Measurements from ENCODE around the gene VWA2. TPM values are rescaled to one million over a fixed set of nuclear protein-coding genes. Genes with fewer than 3 reads are reported as not detected.

The VWA2 gene
- 0.22 and 0.25 TPM in 2 replicates for total RNA-seq (2012; rRNA removed)

- Histone ChIP-seq H3K9ac (ENCODE audit: low read depth, low read length) (no peak within 1 kb of the TSS), H3K4me1 (ENCODE audit: control insufficient read depth, insufficient read depth, low read length) (no peaks in the 10 kb centered on the region), H3K27me3 (ENCODE audit: control insufficient read depth, insufficient read depth, low read length) (peaks cover 77% of the 10 kb centered on the region), H3K36me3 (ENCODE audit: insufficient read depth, low read length) (no peaks in the 10 kb centered on the region), H3K4me3 (ENCODE audit: low read length) (no peak within 1 kb of the TSS), H3K9me3 (replicated peaks; ENCODE audit: low read length) (no peaks in the 10 kb centered on the region), H3K4me2 (ENCODE audit: low read length) (peak within 1 kb of the TSS; percentile 6)
Observed at GRCh38 chr10:114239117-114239993, at the start of gene VWA2. VWA2 (plus strand) TSS chr10:114239254; CDS start chr10:114248714, 9,460 bp downstream.

DNA sequence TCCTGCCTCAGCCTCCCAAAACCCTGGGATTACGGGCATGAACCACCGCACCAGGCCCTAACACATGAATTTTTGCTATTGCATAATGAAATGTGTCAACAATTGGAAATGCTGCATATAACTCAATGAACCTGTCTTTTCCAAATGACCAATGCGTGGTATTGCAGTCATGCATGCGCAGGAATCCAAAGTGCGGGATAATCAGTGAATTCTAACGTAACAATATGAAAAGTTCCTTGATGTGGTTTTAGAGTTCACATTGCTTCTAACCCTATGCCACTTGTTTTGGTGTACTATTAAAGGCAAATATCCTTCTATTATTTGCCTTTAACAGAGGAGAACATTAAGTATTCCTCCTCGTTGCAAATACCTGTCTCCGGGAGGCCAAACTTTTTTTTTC is 49.4 kb upstream of the VWA2 start:
- no peaks in the 10 kb centered on the region for H3K9me3 ChIP-seq (replicated peaks; ENCODE audit: low read length)
- H3K4me3 ChIP-seq (ENCODE audit: low read length) = no peak overlapping the region
- H3K36me3 ChIP-seq (ENCODE audit: insufficient read depth, low read length) = no peaks in the 10 kb centered on the region
- H3K27me3 ChIP-seq (ENCODE audit: control insufficient read depth, insufficient read depth, low read length) = peaks cover 3% of the 10 kb centered on the region
- H3K4me1 ChIP-seq (ENCODE audit: control insufficient read depth, insufficient read depth, low read length) = no peaks in the 10 kb centered on the region
- H3K4me2 ChIP-seq (ENCODE audit: low read length) = no peak overlapping the region
- H3K9ac ChIP-seq (ENCODE audit: low read depth, low read length) = no peak overlapping the region

DNA sequence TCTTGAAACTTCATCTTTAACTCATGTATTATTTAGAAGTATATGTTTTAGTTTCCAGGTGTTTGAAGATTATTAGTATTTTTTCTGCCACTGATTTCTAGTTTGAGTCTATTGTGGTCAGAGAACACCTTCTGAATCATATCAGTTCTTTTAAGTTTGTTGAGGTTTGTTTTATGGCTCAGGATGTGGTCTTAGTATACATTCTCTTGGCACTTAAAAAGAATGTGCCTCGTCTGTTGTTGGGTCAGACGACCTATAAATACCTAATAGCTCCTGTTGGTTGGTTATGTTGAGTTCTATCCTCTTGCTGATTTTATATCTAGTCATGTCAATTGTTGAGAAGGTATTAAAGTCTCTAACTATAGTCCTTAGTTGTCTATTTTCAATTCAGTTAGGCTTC is 44.0 kb upstream of the VWA2 start:
- Histone ChIP-seq H3K4me1 (ENCODE audit: control insufficient read depth, insufficient read depth, low read length) (no peaks in the 10 kb centered on the region), H3K4me2 (ENCODE audit: low read length) (no peak overlapping the region), H3K9ac (ENCODE audit: low read depth, low read length) (no peak overlapping the region), H3K9me3 (replicated peaks; ENCODE audit: low read length) (no peaks in the 10 kb centered on the region), H3K4me3 (ENCODE audit: low read length) (no peak overlapping the region), H3K36me3 (ENCODE audit: insufficient read depth, low read length) (no peaks in the 10 kb centered on the region), H3K27me3 (ENCODE audit: control insufficient read depth, insufficient read depth, low read length) (peaks cover 12% of the 10 kb centered on the region)

DNA sequence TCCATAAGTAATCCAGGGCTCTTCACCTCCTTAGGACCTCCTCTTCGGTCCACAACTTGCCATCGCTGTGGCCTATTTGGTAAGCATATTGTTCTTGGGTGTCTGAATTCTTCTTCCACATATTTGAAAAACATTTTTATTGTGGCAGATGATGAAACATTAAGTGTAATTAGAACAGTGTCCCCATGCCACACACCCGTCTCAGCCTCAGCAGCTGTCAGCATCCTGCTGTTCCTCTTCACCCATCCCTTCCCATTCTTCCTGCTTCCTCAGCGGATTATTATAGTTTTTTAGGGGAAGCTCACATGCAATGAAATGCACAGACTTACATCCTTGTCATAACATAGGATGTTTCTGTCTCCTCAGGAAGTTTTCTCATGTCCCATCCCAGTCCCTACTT is 39.8 kb upstream of the VWA2 start:
- Histone ChIP-seq H3K36me3 (ENCODE audit: insufficient read depth, low read length) (no peaks in the 10 kb centered on the region), H3K4me1 (ENCODE audit: control insufficient read depth, insufficient read depth, low read length) (no peaks in the 10 kb centered on the region), H3K27me3 (ENCODE audit: control insufficient read depth, insufficient read depth, low read length) (peaks cover 20% of the 10 kb centered on the region), H3K4me2 (ENCODE audit: low read length) (no peak overlapping the region), H3K9ac (ENCODE audit: low read depth, low read length) (no peak overlapping the region), H3K4me3 (ENCODE audit: low read length) (no peak overlapping the region), H3K9me3 (replicated peaks; ENCODE audit: low read length) (no peaks in the 10 kb centered on the region)

GRCh38 chr10:114202812-114203211 is 36.2 kb upstream of the VWA2 start:
- no peaks in the 10 kb centered on the region for H3K9me3 ChIP-seq (replicated peaks; ENCODE audit: low read length)
- H3K4me2 ChIP-seq (ENCODE audit: low read length) = no peak overlapping the region
- no peak overlapping the region for H3K9ac ChIP-seq (ENCODE audit: low read depth, low read length)
- no peaks in the 10 kb centered on the region for H3K36me3 ChIP-seq (ENCODE audit: insufficient read depth, low read length)
- H3K27me3 ChIP-seq (ENCODE audit: control insufficient read depth, insufficient read depth, low read length) = peaks cover 14% of the 10 kb centered on the region
- H3K4me3 ChIP-seq (ENCODE audit: low read length) = no peak overlapping the region
- no peaks in the 10 kb centered on the region for H3K4me1 ChIP-seq (ENCODE audit: control insufficient read depth, insufficient read depth, low read length)

DNA sequence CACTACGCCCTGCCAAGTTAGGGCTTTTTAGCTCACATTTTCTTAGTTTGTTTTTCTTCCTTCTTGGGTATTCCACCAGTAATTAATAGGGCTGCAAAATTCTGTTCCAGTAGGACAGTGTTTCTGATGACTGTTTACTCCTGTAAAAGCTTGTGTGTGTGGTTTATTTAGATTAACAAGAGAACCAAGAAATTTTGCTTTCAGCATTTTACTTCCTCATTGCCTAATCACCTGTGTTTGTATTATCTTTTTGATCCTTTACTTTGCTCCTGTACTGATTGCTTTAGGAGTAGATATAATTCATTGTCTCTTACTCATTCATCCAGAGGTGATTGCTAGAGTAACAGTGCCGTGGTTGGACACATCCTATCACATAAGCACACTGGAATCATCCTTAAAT is 32.2 kb upstream of the VWA2 start:
- Histone ChIP-seq H3K4me3 (ENCODE audit: low read length) (no peak overlapping the region), H3K4me2 (ENCODE audit: low read length) (no peak overlapping the region), H3K4me1 (ENCODE audit: control insufficient read depth, insufficient read depth, low read length) (no peaks in the 10 kb centered on the region)

DNA sequence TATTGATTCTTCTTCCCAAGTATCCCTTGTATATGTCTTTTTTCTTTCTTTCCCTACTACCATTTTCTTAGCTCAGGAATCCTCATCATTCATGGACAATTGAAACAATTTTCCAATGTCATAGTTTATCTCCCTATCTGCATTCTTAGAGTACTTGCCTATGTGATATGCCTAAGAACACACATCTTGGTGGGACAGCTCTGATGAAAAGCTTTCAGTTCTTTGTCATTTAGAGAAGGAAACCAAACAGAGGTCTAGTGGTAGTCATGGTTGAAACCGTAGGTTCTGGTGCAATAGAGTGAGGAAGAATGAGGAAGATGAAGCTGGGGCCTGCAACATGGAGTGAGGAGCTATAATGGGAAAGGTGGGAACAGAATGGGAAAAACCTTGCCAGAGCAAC is 31.7 kb upstream of the VWA2 start:
- H3K36me3 ChIP-seq (ENCODE audit: insufficient read depth, low read length) = no peaks in the 10 kb centered on the region
- no peaks in the 10 kb centered on the region for H3K9me3 ChIP-seq (replicated peaks; ENCODE audit: low read length)
- no peak overlapping the region for H3K9ac ChIP-seq (ENCODE audit: low read depth, low read length)
- H3K27me3 ChIP-seq (ENCODE audit: control insufficient read depth, insufficient read depth, low read length) = peaks cover 16% of the 10 kb centered on the region
- no peak overlapping the region for H3K4me3 ChIP-seq (ENCODE audit: low read length)
- H3K4me1 ChIP-seq (ENCODE audit: control insufficient read depth, insufficient read depth, low read length) = no peaks in the 10 kb centered on the region
- no peak overlapping the region for H3K4me2 ChIP-seq (ENCODE audit: low read length)

More for the DNA sequence above, 32.2 kb upstream of the VWA2 start:
- Histone ChIP-seq H3K9me3 (replicated peaks; ENCODE audit: low read length) (no peaks in the 10 kb centered on the region), H3K9ac (ENCODE audit: low read depth, low read length) (no peak overlapping the region), H3K27me3 (ENCODE audit: control insufficient read depth, insufficient read depth, low read length) (peaks cover 16% of the 10 kb centered on the region), H3K36me3 (ENCODE audit: insufficient read depth, low read length) (no peaks in the 10 kb centered on the region)

GRCh38 chr10:114208351-114208750 is 30.7 kb upstream of the VWA2 start:
- H3K4me2 ChIP-seq (ENCODE audit: low read length) = no peak overlapping the region
- no peaks in the 10 kb centered on the region for H3K9me3 ChIP-seq (replicated peaks; ENCODE audit: low read length)
- H3K36me3 ChIP-seq (ENCODE audit: insufficient read depth, low read length) = no peaks in the 10 kb centered on the region
- H3K4me1 ChIP-seq (ENCODE audit: control insufficient read depth, insufficient read depth, low read length) = no peaks in the 10 kb centered on the region
- H3K27me3 ChIP-seq (ENCODE audit: control insufficient read depth, insufficient read depth, low read length) = peaks cover 14% of the 10 kb centered on the region
- H3K9ac ChIP-seq (ENCODE audit: low read depth, low read length) = no peak overlapping the region
- H3K4me3 ChIP-seq (ENCODE audit: low read length) = no peak overlapping the region

- H3K4me3 ChIP-seq (ENCODE audit: low read length) = no peak overlapping the region
- H3K4me1 ChIP-seq (ENCODE audit: control insufficient read depth, insufficient read depth, low read length) = no peaks in the 10 kb centered on the region
Observed at GRCh38 chr10:114212153-114212552, 26.9 kb upstream of the VWA2 start.

DNA sequence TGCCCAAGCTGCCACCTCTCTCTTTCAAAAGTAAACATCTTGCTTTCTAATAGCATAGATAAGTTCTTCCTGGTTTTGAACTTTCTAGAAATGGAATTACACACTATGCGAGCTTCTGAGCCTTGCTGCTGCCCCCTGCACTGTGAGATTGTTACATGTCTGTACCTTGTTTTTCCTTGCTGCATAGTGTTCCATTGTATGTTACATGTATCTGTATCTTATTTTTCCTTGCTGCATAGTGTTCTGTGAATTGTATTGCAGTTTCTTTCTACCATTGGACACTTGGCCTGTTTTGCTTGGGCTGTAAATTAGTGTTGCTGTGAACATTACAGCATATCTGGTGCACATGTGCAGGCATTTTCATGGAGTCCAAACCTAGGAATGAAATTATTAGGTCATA is 24.0 kb upstream of the VWA2 start:
- H3K36me3 ChIP-seq (ENCODE audit: insufficient read depth, low read length) = no peaks in the 10 kb centered on the region
- no peaks in the 10 kb centered on the region for H3K9me3 ChIP-seq (replicated peaks; ENCODE audit: low read length)
- no peaks in the 10 kb centered on the region for H3K4me1 ChIP-seq (ENCODE audit: control insufficient read depth, insufficient read depth, low read length)
- no peak overlapping the region for H3K9ac ChIP-seq (ENCODE audit: low read depth, low read length)
- peaks cover 23% of the 10 kb centered on the region for H3K27me3 ChIP-seq (ENCODE audit: control insufficient read depth, insufficient read depth, low read length)
- no peak overlapping the region for H3K4me3 ChIP-seq (ENCODE audit: low read length)
- no peak overlapping the region for H3K4me2 ChIP-seq (ENCODE audit: low read length)

More at GRCh38 chr10:114212153-114212552, 26.9 kb upstream of the VWA2 start:
- no peak overlapping the region for H3K9ac ChIP-seq (ENCODE audit: low read depth, low read length)
- no peaks in the 10 kb centered on the region for H3K9me3 ChIP-seq (replicated peaks; ENCODE audit: low read length)
- no peaks in the 10 kb centered on the region for H3K36me3 ChIP-seq (ENCODE audit: insufficient read depth, low read length)
- no peak overlapping the region for H3K4me2 ChIP-seq (ENCODE audit: low read length)
- H3K27me3 ChIP-seq (ENCODE audit: control insufficient read depth, insufficient read depth, low read length) = peaks cover 16% of the 10 kb centered on the region

DNA sequence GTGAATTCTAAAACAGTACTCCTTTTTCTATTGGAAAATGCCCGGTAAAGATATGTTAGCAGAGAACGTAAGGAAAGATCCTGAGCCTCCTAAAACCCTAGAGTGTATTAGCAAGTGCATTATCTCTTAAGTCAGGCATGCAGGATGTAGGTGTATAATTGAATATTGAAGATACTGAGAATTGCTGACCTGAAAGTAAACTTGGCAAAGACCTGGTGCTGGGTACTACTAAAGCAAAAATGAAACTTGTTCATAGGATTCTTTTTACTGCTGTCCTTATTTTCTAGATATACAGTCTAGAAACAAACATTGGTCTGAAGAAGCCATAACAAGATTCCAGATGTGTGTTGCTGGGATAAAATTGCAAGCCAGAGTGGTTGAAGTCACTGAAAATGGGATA is 18.8 kb upstream of the VWA2 start:
- peaks cover 54% of the 10 kb centered on the region for H3K27me3 ChIP-seq (ENCODE audit: control insufficient read depth, insufficient read depth, low read length)
- no peak overlapping the region for H3K9ac ChIP-seq (ENCODE audit: low read depth, low read length)
- H3K4me3 ChIP-seq (ENCODE audit: low read length) = no peak overlapping the region
- no peaks in the 10 kb centered on the region for H3K36me3 ChIP-seq (ENCODE audit: insufficient read depth, low read length)
- H3K4me2 ChIP-seq (ENCODE audit: low read length) = no peak overlapping the region
- no peaks in the 10 kb centered on the region for H3K4me1 ChIP-seq (ENCODE audit: control insufficient read depth, insufficient read depth, low read length)
- H3K9me3 ChIP-seq (replicated peaks; ENCODE audit: low read length) = no peaks in the 10 kb centered on the region

- Histone ChIP-seq H3K4me1 (ENCODE audit: control insufficient read depth, insufficient read depth, low read length) (no peaks in the 10 kb centered on the region), H3K36me3 (ENCODE audit: insufficient read depth, low read length) (no peaks in the 10 kb centered on the region), H3K9me3 (replicated peaks; ENCODE audit: low read length) (no peaks in the 10 kb centered on the region), H3K27me3 (ENCODE audit: control insufficient read depth, insufficient read depth, low read length) (peaks cover 55% of the 10 kb centered on the region), H3K4me3 (ENCODE audit: low read length) (no peak overlapping the region), H3K9ac (ENCODE audit: low read depth, low read length) (no peak overlapping the region), H3K4me2 (ENCODE audit: low read length) (no peak overlapping the region)
Observed at GRCh38 chr10:114221235-114221634, 17.8 kb upstream of the VWA2 start.
